H1 (cell line): ENCODE results near the gene CAMKK1. TPM values are rescaled to one million over a fixed set of nuclear protein-coding genes. Genes with fewer than 3 reads are reported as not detected.
A peak's percentile ranks its signal among the peaks of the same experiment; 100 is the strongest.

Source experiments
- CTCF ChIA-PET: fragments of 300-600 bp; sonication (Branson Sonifier 250); formaldehyde crosslinking; loops from one replicate; lab custom pipeline; 2021; ENCODE audit not compliant: partially characterized antibody; lab: Charles Lee
- POLR2A ChIA-PET: fragments of 300-600 bp; sonication (Branson Sonifier 250); formaldehyde crosslinking; loops from one replicate; lab custom pipeline; 2021; ENCODE audit warnings: inconsistent platforms; ENCODE audit not compliant: partially characterized antibody; lab: Charles Lee
- DNase-seq, 2 experiments: peaks; one replicate each; pipeline versions ENCODE4 v3.0.0 to v3.0.0-alpha.2; 2010 to 2022; ENCODE audit warnings: low spot score in 2 of 2, low read depth in 1 of 2, mixed read lengths in 1 of 2
- FAIRE-seq: peaks from 2 replicates; lab custom pipeline; 2011; peaks lifted over from hg19 to GRCh38; lab: Jason Lieb, UNC
- H2AFZ ChIP-seq: 2 replicates; pipeline ENCODE4 v1.8.1; 2012; ENCODE audit warnings: low read length, inconsistent platforms
- H2AK5ac ChIP-seq: 2 replicates; pipeline ENCODE4 v1.6.1; 2013; ENCODE audit warnings: low read depth, low read length
- H2BK120ac ChIP-seq: replicated peaks from 2 replicates; pipeline ENCODE3; 2013; ENCODE audit warnings: low read depth, low read length, inconsistent platforms
- H2BK12ac ChIP-seq: 2 replicates; pipeline ENCODE4 v1.6.1; 2013; ENCODE audit warnings: low read depth, low read length
- H2BK15ac ChIP-seq: 2 replicates; pipeline ENCODE4 v1.6.1; 2013; ENCODE audit warnings: low read length
- H2BK20ac ChIP-seq: 2 replicates; pipeline ENCODE4 v1.6.1; 2013; ENCODE audit warnings: low read length
- H2BK5ac ChIP-seq: 2 replicates; pipeline ENCODE4 v1.6.1; 2013; ENCODE audit warnings: low read depth, low read length
- H3K14ac ChIP-seq: 2 replicates; pipeline ENCODE4 v1.6.1; 2013; ENCODE audit warnings: inconsistent platforms; ENCODE audit not compliant: insufficient read length
- H3K18ac ChIP-seq: 2 replicates; pipeline ENCODE4 v1.6.1; 2013; ENCODE audit warnings: low read length; ENCODE audit errors: extremely low read depth
- H3K23ac ChIP-seq: 2 replicates; pipeline ENCODE4 v1.6.1; 2013; ENCODE audit warnings: inconsistent platforms; ENCODE audit not compliant: insufficient read length
- H3K23me2 ChIP-seq: 2 replicates; pipeline ENCODE4 v1.6.1; 2013; ENCODE audit warnings: low read depth, low read length
- H3K27ac ChIP-seq: 2 replicates; pipeline ENCODE4 v1.6.1; 2011; ENCODE audit warnings: low read depth, low read length, inconsistent platforms
- H3K27me3 ChIP-seq, 4 experiments: replicated peaks in 1 of 4; 1 replicate in 1 of 4; 2 replicates in 3 of 4; pipeline versions ENCODE4 v1.6.1 to v1.8.1; 2011 to 2013; ENCODE audit warnings: low read length in 3 of 4, mild to moderate bottlenecking in 3 of 4, inconsistent platforms in 2 of 4, mixed read lengths in 2 of 4, moderate library complexity in 1 of 4; ENCODE audit not compliant: control insufficient read depth in 3 of 4, insufficient read depth in 3 of 4; ENCODE audit errors: extremely low read depth in 1 of 4
- H3K36me3 ChIP-seq, 4 experiments: 2 replicates each; pipeline versions ENCODE4 v1.6.1 to v1.8.1; 2011 to 2013; ENCODE audit warnings: mild to moderate bottlenecking in 4 of 4, low read length in 3 of 4, moderate library complexity in 2 of 4, control low read depth in 1 of 4, inconsistent platforms in 1 of 4; ENCODE audit not compliant: insufficient read depth in 4 of 4, control insufficient read depth in 2 of 4
- H3K4ac ChIP-seq: replicated peaks from 2 replicates; pipeline ENCODE3; 2013; ENCODE audit warnings: low read length, low read depth, mixed read lengths, inconsistent platforms; ENCODE audit not compliant: insufficient read length
- H3K4me1 ChIP-seq, 4 experiments: replicated peaks in 1 of 4; 1 replicate in 1 of 4; 2 replicates in 3 of 4; pipeline versions ENCODE4 v1.6.1 to v1.8.1; 2011 to 2013; ENCODE audit warnings: low read length in 3 of 4, inconsistent platforms in 2 of 4, mixed read lengths in 1 of 4; ENCODE audit not compliant: insufficient read depth in 4 of 4, control insufficient read depth in 3 of 4
- H3K4me2 ChIP-seq, 2 experiments: 2 replicates each; pipeline versions ENCODE4 v1.6.1 to v1.8.1; 2011 to 2013; ENCODE audit warnings: low read depth in 2 of 2, low read length in 2 of 2, control low read depth in 1 of 2, inconsistent platforms in 1 of 2, mild to moderate bottlenecking in 1 of 2; ENCODE audit not compliant: insufficient read depth in 1 of 2
- H3K4me3 ChIP-seq, 4 experiments: fragments of 200-600, 300-600 bp in 1 of 4; sonication (generic), shearing (Covaris generic), sonication (Bioruptor Twin) in 1 of 4; 2 replicates each; pipeline versions ENCODE4 v1.5.1 to v1.8.1; 2011 to 2016; ENCODE audit warnings: low read length in 4 of 4, low read depth in 3 of 4, control low read depth in 2 of 4, inconsistent platforms in 2 of 4, mild to moderate bottlenecking in 2 of 4, mixed read lengths in 1 of 4, moderate library complexity in 1 of 4; ENCODE audit not compliant: insufficient read depth in 2 of 4; ENCODE audit errors: extremely low read depth in 1 of 4
- H3K56ac ChIP-seq: replicated peaks from 2 replicates; pipeline ENCODE3; 2013; ENCODE audit warnings: low read depth, mild to moderate bottlenecking, mixed read lengths, low read length, inconsistent platforms; ENCODE audit not compliant: insufficient read length
- H3K79me1 ChIP-seq: 2 replicates; pipeline ENCODE4 v1.6.1; 2013; ENCODE audit warnings: low read depth, low read length, control low read depth
- H3K79me2 ChIP-seq, 2 experiments: 2 replicates each; pipeline versions ENCODE4 v1.6.1 to v1.8.1; 2012 to 2013; ENCODE audit warnings: low read length in 2 of 2, mild to moderate bottlenecking in 2 of 2, inconsistent platforms in 1 of 2; ENCODE audit not compliant: insufficient read depth in 2 of 2, control insufficient read depth in 1 of 2
- H3K9ac ChIP-seq, 4 experiments: replicated peaks in 1 of 4; 1 replicate in 1 of 4; 2 replicates in 3 of 4; pipeline versions ENCODE4 v1.6.1 to v1.8.1; 2011 to 2013; ENCODE audit warnings: low read depth in 3 of 4, low read length in 3 of 4, control low read depth in 2 of 4, mild to moderate bottlenecking in 2 of 4, moderate library complexity in 2 of 4, inconsistent platforms in 1 of 4; ENCODE audit errors: extremely low read depth in 1 of 4
- H3K9me3 ChIP-seq, 2 experiments: 2 replicates each; pipeline versions ENCODE4 v1.6.1 to v1.8.1; 2012 to 2013; ENCODE audit warnings: mild to moderate bottlenecking in 2 of 2, moderate library complexity in 2 of 2, control low read depth in 1 of 2, inconsistent platforms in 1 of 2, low read depth in 1 of 2, low read length in 1 of 2, mixed read lengths in 1 of 2; ENCODE audit not compliant: insufficient read depth in 2 of 2
- H4K20me1 ChIP-seq, 2 experiments: replicated peaks in 1 of 2; 2 replicates each; pipeline versions ENCODE3 to v1.8.1; 2011 to 2013; ENCODE audit warnings: inconsistent platforms in 2 of 2, low read length in 2 of 2, mild to moderate bottlenecking in 1 of 2; ENCODE audit not compliant: insufficient read depth in 2 of 2, control insufficient read depth in 1 of 2
- H4K5ac ChIP-seq: 2 replicates; pipeline ENCODE4 v1.6.1; 2013; ENCODE audit warnings: low read length, low read depth, mixed read lengths, inconsistent platforms; ENCODE audit not compliant: insufficient read length
- H4K8ac ChIP-seq: 2 replicates; pipeline ENCODE4 v1.8.0; 2013; ENCODE audit warnings: mild to moderate bottlenecking, moderate library complexity, low read length, inconsistent platforms; ENCODE audit not compliant: insufficient read depth; ENCODE audit errors: extremely low read depth
- H4K91ac ChIP-seq: replicated peaks from 2 replicates; pipeline ENCODE3; 2013; ENCODE audit warnings: low read length, mixed read lengths, inconsistent platforms; ENCODE audit not compliant: insufficient read length
- CHD1 ChIP-seq: IDR thresholded peaks from 2 replicates; pipeline ENCODE4 v1.6.1; 2012; ENCODE audit warnings: low read depth, low read length, improper control_type of control experiment
- KDM1A ChIP-seq: fragments of 200-600, 300-600 bp; sonication (generic); IDR thresholded peaks from 2 replicates; pipeline ENCODE4 v1.7.1; 2016; ENCODE audit warnings: mild to moderate bottlenecking, low read length, borderline replicate concordance
- MAX ChIP-seq: IDR thresholded peaks from 2 replicates; pipeline ENCODE4 v1.6.1; 2012; ENCODE audit warnings: inconsistent platforms
- POLR2AphosphoS5 ChIP-seq: IDR thresholded peaks from 2 replicates; pipeline ENCODE4 v1.6.1; 2011; ENCODE audit warnings: low read depth, low read length
- SAP30 ChIP-seq: fragments of 300-600 bp; sonication (generic); IDR thresholded peaks from 2 replicates; pipeline ENCODE4 v1.7.1; 2012; ENCODE audit warnings: low read length, moderate library complexity, mild to moderate bottlenecking, inconsistent platforms; ENCODE audit not compliant: insufficient read depth, insufficient replicate concordance
- SIRT6 ChIP-seq: IDR thresholded peaks from one replicate; pipeline ENCODE4 v1.7.1; 2012; ENCODE audit warnings: low read length, inconsistent platforms
- SP2 ChIP-seq: IDR thresholded peaks from 2 replicates; pipeline ENCODE4 v1.6.1; 2012; ENCODE audit warnings: mild to moderate bottlenecking, low read length, inconsistent platforms
- SUZ12 ChIP-seq: fragments of 200-600 bp; sonication (generic); IDR thresholded peaks from 2 replicates; pipeline ENCODE4 v1.6.1; 2012; ENCODE audit warnings: mild to moderate bottlenecking, inconsistent platforms, low read length, moderate library complexity, mixed read lengths
- USF2 ChIP-seq: IDR thresholded peaks from 2 replicates; pipeline ENCODE4 v1.6.1; 2011; ENCODE audit warnings: low read length, improper control_type of control experiment
- WGBS, 2 experiments: shearing (Covaris generic) in 1 of 2; methylation state at CpG; one replicate each; pipeline versions ENCODE4 v1.1.6 to v1.1.7; 2013 to 2015; ENCODE audit warnings: low lambda C conversion rate in 2 of 2, mixed read lengths in 2 of 2, inconsistent platforms in 1 of 2, low coverage in 1 of 2, missing lambda C conversion rate in 1 of 2; ENCODE audit not compliant: insufficient replicate concordance in 2 of 2, insufficient coverage in 1 of 2, insufficient read length in 1 of 2; ENCODE audit errors: extremely low coverage in 1 of 2, missing lambda C conversion rate in 1 of 2; 5-methylcytosine and 5-hydroxymethylcytosine counted together
- polyA plus RNA-seq, 7 experiments: library from polyadenylated mRNA; depleted of rRNA in 3 of 7; stranded (reverse) in 5 of 7; unstranded in 2 of 7; fragments of >200 nt in 5 of 7; fragments of 200-250 nt in 2 of 7; gene quantifications; 1 replicate in 5 of 7; 2 replicates in 1 of 7; 4 replicates in 1 of 7; pipeline versions ENCODE4 v1.2.1 to v1.2.3, GENCODE V29; 2011 to 2013; ENCODE audit warnings: missing spikeins in 2 of 7, mixed read lengths in 2 of 7
- total RNA-seq: library from RNA; stranded (reverse); fragmentation: NEBNext Ultra II Directional; extraction: Animal tissue kit (Norgen Biotek cat#: 25700); gene quantifications from 2 replicates; pipeline ENCODE4 v1.2.1, GENCODE V29; 2021

Gene CAMKK1
- total and polyA plus RNA-seq, 2 of the 8 experiments (the other 6 are each of a cell fraction or from before 2014, with no cell fraction given) = 7.1 to 7.6 TPM

- H2BK120ac ChIP-seq = no peak overlapping the region
- H3K27me3 ChIP-seq = no peaks in the 10 kb centered on the region
- H4K91ac ChIP-seq = no peak overlapping the region
- peaks cover 0 to 1% (median 0%) of the 10 kb centered on the region in 4 experiments; a peak in 1 of 7 replicates for H3K4me1 ChIP-seq
- H3K4me2 ChIP-seq = no peak overlapping the region
- H3K4me3 ChIP-seq = no peak overlapping the region
- H2AK5ac ChIP-seq = no peak overlapping the region
- no peak overlapping the region for H3K56ac ChIP-seq
- POLR2A ChIA-PET = interaction anchor here (1.0 to 1.4 kb wide), 2 partner anchors 21 to 23 kb away, joined by 3 read pairs; no protein-coding TSS in a partner anchor
- 0 out of 8 replicates have a peak, but pooled peaks cover 0 to 1% (median 0%) of the 10 kb centered on the region in 4 experiments for H3K36me3 ChIP-seq
- no peak for FAIRE-seq
- no peak overlapping the region for H2AFZ ChIP-seq
- no peaks in the 10 kb centered on the region for H3K23me2 ChIP-seq
- no peak overlapping the region for H2BK20ac ChIP-seq
- H3K27ac ChIP-seq = no peak overlapping the region
- H3K79me2 ChIP-seq = no peaks in the 10 kb centered on the region
- peak overlapping the region; percentile 35; the same call in 1 of the 2 replicates for H4K8ac ChIP-seq
- no peak overlapping the region for H4K5ac ChIP-seq
- H3K23ac ChIP-seq = no peak overlapping the region
- WGBS, 2 experiments = 82% methylated on average over 2 of the region's 2 CpGs; no CpG with 5 or more reads in 1 of the 2 experiments
- H2BK12ac ChIP-seq = no peak overlapping the region
- no peak for DNase-seq
- H3K9ac ChIP-seq = no peak overlapping the region
- no peak overlapping the region for H3K14ac ChIP-seq
- CTCF ChIA-PET = interaction anchor here (0.5 to 7.4 kb wide), 28 partner anchors 8 to 176 kb away, joined by 3 to 96 read pairs (median 6); no protein-coding TSS in a partner anchor
- no peaks in the 10 kb centered on the region for H3K79me1 ChIP-seq
- H3K4ac ChIP-seq = no peak overlapping the region
- H3K9me3 ChIP-seq = no peaks in the 10 kb centered on the region
- H2BK5ac ChIP-seq = no peak overlapping the region
- H4K20me1 ChIP-seq = no peaks in the 10 kb centered on the region
- H3K18ac ChIP-seq = no peak overlapping the region
- H2BK15ac ChIP-seq = no peak overlapping the region
- TF ChIP-seq SIRT6 = no peak
- TF ChIP-seq SP2 = no peak
- TF ChIP-seq SUZ12 = no peak
- TF ChIP-seq KDM1A = no peak
- no peak for TF ChIP-seq SAP30
- no peak for TF ChIP-seq MAX
- no peak for TF ChIP-seq POLR2AphosphoS5
- no peak for TF ChIP-seq CHD1
- no peak for TF ChIP-seq USF2
Measured at GRCh38 chr17:3912827-3913226, 20.0 kb upstream of the CAMKK1 start.
